HG02981 (cell line): ENCODE data around the gene DCTN4.
"Not testable (repeated sequence)": the region's sequence is repeated elsewhere in the genome, so short reads cannot be mapped to it uniquely, and the experiment has no call there.

ENCODE experiments used
- ATAC-seq: cut with Tn5 transposase; IDR thresholded peaks from one replicate; pipeline ENCODE4 v1.9.1; 2021; ENCODE audit warnings: mild to moderate bottlenecking, moderate library complexity; ENCODE audit not compliant: unreplicated experiment

DCTN4 gene

GRCh38 chr5:150742455-150743141, 16.2 kb downstream of the DCTN4 start:
- not testable (repeated sequence) for ATAC-seq

GRCh38 chr5:150740992-150741391, 17.8 kb downstream of the DCTN4 start:
- no peak for ATAC-seq

DNA sequence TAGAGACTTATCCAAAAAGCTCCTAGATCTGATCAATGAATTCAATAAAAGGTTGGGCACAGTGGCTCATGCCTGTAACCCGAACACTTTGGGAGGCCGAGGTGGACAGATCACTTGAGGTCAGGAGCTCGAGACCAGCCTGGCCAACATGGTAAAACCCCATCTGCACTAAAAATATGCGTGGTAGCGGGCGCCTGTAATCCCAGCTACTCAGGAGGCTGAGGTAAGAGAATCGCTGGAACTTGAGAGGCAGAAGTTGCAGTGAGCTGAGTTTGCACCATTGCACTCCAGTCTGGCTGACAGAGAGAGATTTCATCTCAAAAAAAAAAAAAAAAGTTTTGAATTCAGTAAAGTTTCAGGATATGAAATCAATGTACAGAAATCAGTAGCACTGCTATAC, 20.0 kb downstream of the DCTN4 start:
- ATAC-seq = no peak

GRCh38 chr5:150734579-150735384, 24.0 kb downstream of the DCTN4 start:
- no peak for ATAC-seq

DNA sequence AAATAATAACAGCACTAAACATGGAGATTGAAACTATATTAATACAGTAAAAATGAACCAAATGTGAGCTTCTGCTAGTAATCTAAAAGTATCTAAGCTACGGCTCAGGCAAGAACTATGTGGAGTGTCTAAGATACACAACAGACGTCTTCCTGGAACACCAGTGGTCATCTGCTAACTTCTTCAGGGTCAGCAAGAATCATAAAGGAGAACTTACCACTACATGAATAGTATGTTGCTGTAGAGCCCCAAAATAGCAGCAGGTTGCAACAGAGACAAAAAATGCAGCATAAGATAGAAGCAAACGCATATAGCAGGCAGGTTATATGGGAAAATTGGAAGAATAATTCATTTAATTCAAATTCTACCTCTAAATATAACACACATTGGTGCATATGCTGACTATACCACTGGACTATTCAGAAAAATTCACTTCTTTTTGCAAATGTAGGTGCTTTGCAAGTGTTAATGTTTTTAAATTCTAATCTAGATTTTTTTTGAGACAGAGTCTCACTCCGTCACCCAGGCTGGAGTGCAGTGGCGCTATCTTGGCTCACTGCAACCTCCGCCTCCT, 27.1 kb downstream of the DCTN4 start:
- no peak for ATAC-seq

DNA sequence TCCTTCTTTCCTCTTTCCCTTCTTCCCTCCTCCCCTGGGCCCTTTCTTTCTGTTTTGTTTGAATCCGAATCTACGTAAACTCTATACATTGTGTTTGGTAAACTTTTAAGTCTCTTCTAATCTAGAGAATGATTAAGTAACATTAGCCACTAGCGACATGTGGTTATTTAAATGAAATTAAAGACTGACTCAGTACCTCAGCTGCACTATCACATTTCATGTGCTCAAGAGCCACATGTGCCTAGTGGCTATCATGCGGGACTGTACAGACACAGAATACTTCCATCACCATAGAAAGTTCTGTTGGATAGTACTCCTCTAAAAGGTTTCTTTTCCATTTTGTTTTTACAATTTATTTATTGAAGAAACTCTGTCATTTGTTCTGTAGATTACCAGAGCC, 29.0 kb downstream of the DCTN4 start:
- no peak for ATAC-seq

DNA sequence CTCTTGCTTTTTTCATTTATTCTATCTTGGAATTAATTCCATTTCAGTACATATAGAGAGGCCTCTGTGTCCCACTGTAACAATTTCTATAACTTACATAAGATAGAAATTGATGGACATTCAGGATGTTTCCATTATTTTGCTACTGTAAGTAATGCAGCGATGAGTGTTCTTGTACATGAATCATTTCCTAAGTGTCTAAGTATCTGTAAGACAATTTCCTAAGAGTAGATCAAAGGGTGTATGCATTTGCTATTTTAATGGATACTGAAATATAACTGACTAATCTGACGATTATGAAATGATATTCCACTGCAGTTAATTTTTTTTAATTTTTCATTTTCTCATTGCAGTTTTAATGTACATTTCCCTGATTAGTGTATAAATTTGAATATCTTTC, 35.0 kb downstream of the DCTN4 start:
- ATAC-seq = no peak

DNA sequence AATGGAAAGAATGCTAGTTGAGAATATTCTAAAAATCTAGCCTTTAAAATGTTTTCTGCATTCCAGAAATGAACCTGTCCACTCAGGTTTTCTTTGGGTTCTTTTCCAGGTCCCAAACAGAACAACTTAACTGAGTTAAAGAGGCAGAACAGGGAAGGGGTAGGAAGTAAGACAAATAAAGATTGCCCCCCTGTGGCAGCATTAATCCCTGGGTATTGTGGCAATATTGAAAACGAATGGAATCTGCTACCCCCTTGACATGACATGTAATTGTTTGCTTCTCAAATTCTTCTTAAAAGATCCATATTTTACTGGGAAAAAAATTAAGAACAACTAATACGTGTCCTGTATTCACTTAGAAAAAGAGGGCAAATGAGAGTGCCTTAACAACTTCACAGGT, 48.7 kb downstream of the DCTN4 start:
- no peak for ATAC-seq

DNA sequence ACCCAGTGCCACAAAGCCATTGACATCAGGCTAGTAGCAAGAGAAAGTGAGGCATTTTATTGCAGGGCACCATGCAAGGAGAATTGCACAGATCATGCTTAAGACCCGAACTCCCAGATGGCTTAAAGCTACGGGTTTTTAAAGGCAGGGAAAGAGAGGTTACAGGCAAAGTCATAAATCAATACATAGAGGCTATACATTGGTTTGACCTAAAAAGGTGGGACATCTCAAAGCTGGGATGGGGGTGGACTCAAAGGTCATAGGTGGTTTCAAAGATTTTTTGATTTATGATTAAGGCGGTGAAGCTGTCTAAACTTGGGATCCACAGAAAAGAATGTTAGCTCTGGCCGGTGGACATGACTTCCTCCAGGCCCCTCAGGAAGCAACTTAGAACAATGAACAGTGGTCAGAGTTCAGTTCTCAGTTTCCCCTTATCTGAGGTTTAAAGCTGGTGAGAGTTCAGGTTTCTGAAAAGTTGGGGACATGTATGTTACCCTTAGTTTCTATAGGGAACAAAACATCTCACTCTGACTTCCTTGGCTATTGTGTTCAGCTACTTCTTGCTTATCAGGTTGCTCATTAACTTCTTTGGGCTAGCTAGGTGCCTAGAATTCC, 51.9 kb downstream of the DCTN4 start:
- ATAC-seq = no peak

- no peak for ATAC-seq
Observed at GRCh38 chr5:150703762-150704161, 55.1 kb downstream of the DCTN4 start.

- peak; percentile 95 for ATAC-seq
Observed at GRCh38 chr5:150700594-150701377, 58.0 kb downstream of the DCTN4 start, which contains the start of gene RBM22. TSS of gene RBM22 (minus strand) at chr5:150701062. CDS start at chr5:150700985, 77 bp downstream.

- ATAC-seq = no peak
Observed at GRCh38 chr5:150700246-150700593, 58.6 kb downstream of the DCTN4 start.

GRCh38 chr5:150694612-150695011, 64.2 kb downstream of the DCTN4 start:
- no peak for ATAC-seq

GRCh38 chr5:150692276-150692675, 66.5 kb downstream of the DCTN4 start:
- no peak for ATAC-seq

DNA sequence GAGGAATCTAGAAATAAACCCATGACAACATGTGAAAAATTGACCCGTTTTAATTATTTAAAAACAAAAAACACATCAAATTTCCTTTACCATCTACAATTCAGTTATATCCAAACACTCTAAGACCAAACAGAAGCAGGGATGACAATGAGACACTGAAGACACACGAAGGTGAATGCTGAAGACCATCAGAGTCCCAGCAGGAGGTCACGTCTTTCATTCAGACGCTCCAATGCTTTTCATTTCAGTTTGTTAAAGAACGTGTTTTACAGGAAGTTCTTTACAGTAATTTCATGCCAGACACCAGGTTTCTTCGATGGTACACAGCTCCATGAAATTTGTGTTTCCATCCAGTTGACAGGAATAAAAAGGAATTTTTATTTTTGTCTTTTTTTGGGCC, 68.1 kb downstream of the DCTN4 start:
- ATAC-seq = no peak

GRCh38 chr5:150689120-150689519, 69.7 kb downstream of the DCTN4 start:
- no peak for ATAC-seq

DNA sequence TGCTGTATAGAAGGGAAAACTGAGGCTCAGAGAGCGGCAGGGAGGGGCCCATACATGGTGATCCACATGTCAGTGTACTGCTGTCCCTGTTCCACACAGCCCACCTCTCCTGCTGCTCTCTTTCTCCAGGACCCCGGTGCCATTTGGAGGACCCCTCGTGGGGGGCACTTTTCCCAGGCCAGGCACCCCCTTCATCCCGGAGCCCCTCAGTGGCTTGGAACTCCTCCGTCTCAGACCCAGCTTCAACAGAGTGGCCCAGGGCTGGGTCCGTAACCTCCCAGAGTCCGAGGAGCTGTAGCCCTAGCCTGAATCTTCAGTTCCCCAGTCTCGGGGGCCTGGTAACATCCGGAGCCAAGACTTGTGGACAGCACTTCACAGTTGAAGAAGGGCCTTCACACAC, 82.2 kb downstream of the DCTN4 start:
- ATAC-seq = no peak

DNA sequence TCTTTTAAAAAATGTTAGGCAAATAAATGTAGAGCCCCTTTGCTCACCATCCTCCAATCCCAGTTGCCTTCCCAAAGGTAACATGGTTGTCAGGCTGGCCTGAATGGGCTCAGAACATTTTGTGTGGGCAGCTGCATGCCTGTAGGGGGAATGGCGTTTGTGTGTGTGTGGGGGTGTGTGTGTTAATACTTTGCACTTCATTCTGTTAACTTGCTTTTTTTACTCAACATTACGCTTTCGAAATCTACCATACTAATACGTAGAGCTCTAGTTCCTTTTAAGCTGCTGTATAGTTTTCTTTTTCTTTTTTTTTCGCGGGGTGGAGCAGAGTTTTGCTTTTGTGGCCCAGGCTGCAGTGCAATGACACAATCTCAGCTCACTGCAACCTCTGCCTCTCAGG, 83.7 kb downstream of the DCTN4 start:
- no peak for ATAC-seq

DNA sequence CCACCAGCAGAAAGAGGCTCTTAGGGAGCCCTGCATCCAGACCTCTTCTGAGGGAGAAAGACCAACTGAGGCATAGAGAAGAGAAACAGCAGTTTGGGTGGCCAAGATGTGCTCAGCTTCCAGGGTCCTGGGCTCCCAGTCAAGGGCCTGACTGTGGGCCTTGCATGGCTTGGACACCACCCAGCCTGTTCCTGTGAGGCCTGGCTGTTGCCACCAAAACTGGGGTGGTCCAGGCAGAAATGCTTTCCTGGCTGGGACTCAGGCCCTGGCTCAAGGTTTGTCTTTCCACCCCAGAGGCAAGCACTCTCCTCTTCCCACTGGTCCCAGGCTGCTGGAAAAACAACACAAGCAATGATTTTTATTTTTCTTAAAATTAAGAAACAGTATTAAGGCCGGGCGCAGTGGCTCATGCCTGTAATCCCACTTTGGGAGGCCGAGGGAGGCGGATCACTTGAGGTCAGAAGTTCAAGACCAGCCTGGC, 84.4 kb downstream of the DCTN4 start:
- ATAC-seq = no peak

DNA sequence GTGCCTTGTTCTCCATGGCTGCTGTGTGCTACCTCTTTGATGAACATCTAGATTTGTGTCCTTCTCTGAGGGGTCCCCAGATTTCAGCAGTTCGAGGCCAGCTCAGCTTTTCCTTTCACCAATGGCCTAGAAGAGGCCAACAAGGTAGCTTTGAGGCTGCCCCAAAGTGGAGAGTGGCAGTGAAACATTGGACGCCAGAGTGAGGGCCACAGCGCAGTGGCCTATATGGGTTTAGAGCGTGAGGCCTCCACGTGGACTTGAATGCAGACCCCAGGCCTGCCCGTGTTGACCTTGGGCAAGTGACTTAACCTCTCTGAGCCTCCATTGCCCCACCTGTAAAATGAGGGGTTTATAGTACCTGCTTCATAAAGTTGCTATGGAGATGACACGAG, 85.9 kb downstream of the DCTN4 start:
- ATAC-seq = peak; percentile 9
